Thymus (tissue), 11 donors: ENCODE results near the gene DAG1. TPM values are rescaled to one million over a fixed set of nuclear protein-coding genes. Genes with fewer than 3 reads are reported as not detected.

Experiments
- DNase-seq, 9 donors: peaks; one replicate each; pipeline ENCODE4 v3.0.0-alpha.2; 2013; ENCODE audit warnings: low spot score in 9 of 9, low read depth in 6 of 9, missing footprints in 1 of 9
- H3K27ac ChIP-seq, 2 donors: one replicate each; pipeline ENCODE4 v1.5.1; 2013; ENCODE audit warnings: control low read depth in 1 of 2, low read depth in 1 of 2, low read length in 1 of 2, mild to moderate bottlenecking in 1 of 2, moderate library complexity in 1 of 2
- H3K27me3 ChIP-seq, 2 donors: one replicate each; pipeline ENCODE4 v1.5.1; 2013; ENCODE audit warnings: low read length in 1 of 2; ENCODE audit not compliant: control insufficient read depth in 2 of 2, insufficient read depth in 1 of 2
- H3K36me3 ChIP-seq, 2 donors: one replicate each; pipeline ENCODE4 v1.5.1; 2013; ENCODE audit warnings: low read length in 1 of 2, mild to moderate bottlenecking in 1 of 2, moderate library complexity in 1 of 2; ENCODE audit not compliant: control insufficient read depth in 2 of 2, insufficient read depth in 2 of 2
- H3K4me1 ChIP-seq, 2 donors: one replicate each; pipeline ENCODE4 v1.5.1; 2013; ENCODE audit warnings: low read length in 2 of 2; ENCODE audit not compliant: control insufficient read depth in 2 of 2, insufficient read depth in 2 of 2
- H3K4me3 ChIP-seq, 2 donors: one replicate each; pipeline ENCODE4 v1.5.1; 2013; ENCODE audit warnings: low read length in 2 of 2, control low read depth in 1 of 2, mild to moderate bottlenecking in 1 of 2
- H3K9me3 ChIP-seq, 2 donors: one replicate each; pipeline ENCODE4 v1.5.1; 2013; ENCODE audit warnings: low read length in 1 of 2, mild to moderate bottlenecking in 1 of 2; ENCODE audit not compliant: control insufficient read depth in 2 of 2, insufficient read depth in 1 of 2
- WGBS: extraction: QIAGEN DNeasy Blood & Tissue Kit; methylation state at CpG from one replicate; pipeline ENCODE4 v1.1.7; 2013; 5-methylcytosine and 5-hydroxymethylcytosine counted together
- polyA plus RNA-seq: library from polyadenylated mRNA; stranded (reverse); fragments of 200-250 nt; gene quantifications from one replicate; pipeline ENCODE4 v1.2.3, GENCODE V29; 2013
- total RNA-seq: library from RNA; stranded (reverse); fragments of 120-200 nt; gene quantifications from one replicate; pipeline ENCODE4 v1.2.4, GENCODE V29; 2013
- donor health status: healthy.

Gene DAG1
- total and polyA plus RNA-seq, 2 donors: 8.5 to 11.5 TPM

DNA sequence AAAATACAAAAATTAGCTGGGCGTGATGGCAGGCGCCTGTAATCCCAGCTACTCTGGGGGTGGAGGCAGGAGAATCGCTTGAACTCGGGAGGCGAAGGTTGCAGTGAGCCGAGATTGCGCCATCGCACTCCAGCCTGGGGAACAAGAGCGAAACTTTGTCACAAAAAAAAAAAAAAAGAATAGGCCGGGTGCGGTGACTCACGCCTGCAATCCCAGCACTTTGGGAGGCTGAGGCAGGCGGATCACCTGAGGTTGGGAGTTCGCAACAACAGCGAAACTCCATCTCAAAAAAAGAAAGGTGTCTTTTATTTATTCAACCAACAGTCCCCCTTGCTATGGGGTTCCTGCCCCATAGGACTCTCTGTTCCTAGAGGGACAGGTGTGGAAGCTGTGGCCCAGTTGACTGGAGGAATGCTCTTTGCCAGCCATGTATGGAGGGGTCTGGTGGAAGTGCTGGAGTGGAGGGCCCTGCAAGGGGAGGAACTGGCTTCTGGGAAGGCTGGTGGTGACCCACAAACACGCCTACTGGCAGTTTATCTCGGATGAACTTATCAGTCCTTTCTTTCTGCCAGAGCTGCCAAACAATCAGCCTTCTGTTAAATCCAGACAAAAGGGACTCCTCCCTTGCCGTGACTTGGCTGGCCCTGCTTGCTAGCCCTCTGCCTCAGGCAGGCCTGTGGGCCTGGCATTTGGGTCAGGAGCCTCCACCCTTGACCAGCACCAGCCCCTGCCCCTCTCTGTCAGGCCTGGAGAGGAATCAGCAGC lies 4.6 kb upstream of the DAG1 start:
- whole genome bisulfite sequencing: 97% methylated on average over 18 of the region's 18 CpGs
- no peak overlapping the region for H3K4me3 ChIP-seq
- H3K9me3 ChIP-seq: peaks cover 0 to 4% of the 10 kb centered on the region in 2 donors
- H3K27me3 ChIP-seq: no peaks in the 10 kb centered on the region
- no peak for DNase-seq
- H3K36me3 ChIP-seq: no peaks in the 10 kb centered on the region
- peaks cover 5 to 16% of the 10 kb centered on the region in 2 donors for H3K4me1 ChIP-seq
- no peak overlapping the region for H3K27ac ChIP-seq

DNA sequence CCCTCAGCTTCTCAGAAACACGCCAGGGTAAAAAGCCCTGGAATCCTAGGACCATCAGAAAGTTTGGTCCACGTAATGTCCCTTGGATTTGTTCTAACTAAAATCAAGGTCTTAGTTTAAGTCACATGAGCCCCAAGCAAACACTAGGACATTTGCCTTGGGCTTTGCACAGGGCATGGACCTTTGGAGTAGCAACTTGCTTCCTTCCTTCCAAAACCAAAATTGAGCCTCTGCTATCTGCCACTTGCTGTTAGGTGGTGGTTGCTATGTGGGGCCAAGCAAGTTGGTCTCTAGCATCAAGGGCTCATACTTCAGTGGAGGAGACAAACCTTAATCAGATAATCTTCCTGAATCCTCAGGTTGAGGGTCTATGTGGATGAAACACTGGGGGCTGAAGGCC lies 4.0 kb upstream of the DAG1 start:
- 97% methylated on average over 2 of the region's 2 CpGs for WGBS
- Histone ChIP-seq H3K9me3 (peaks cover 0 to 4% of the 10 kb centered on the region in 2 donors), H3K36me3 (no peaks in the 10 kb centered on the region), H3K4me3 (no peak overlapping the region), H3K27ac (no peak overlapping the region), H3K27me3 (no peaks in the 10 kb centered on the region), H3K4me1 (peaks cover 7 to 22% of the 10 kb centered on the region in 2 donors)
- DNase-seq: no peak

DNA sequence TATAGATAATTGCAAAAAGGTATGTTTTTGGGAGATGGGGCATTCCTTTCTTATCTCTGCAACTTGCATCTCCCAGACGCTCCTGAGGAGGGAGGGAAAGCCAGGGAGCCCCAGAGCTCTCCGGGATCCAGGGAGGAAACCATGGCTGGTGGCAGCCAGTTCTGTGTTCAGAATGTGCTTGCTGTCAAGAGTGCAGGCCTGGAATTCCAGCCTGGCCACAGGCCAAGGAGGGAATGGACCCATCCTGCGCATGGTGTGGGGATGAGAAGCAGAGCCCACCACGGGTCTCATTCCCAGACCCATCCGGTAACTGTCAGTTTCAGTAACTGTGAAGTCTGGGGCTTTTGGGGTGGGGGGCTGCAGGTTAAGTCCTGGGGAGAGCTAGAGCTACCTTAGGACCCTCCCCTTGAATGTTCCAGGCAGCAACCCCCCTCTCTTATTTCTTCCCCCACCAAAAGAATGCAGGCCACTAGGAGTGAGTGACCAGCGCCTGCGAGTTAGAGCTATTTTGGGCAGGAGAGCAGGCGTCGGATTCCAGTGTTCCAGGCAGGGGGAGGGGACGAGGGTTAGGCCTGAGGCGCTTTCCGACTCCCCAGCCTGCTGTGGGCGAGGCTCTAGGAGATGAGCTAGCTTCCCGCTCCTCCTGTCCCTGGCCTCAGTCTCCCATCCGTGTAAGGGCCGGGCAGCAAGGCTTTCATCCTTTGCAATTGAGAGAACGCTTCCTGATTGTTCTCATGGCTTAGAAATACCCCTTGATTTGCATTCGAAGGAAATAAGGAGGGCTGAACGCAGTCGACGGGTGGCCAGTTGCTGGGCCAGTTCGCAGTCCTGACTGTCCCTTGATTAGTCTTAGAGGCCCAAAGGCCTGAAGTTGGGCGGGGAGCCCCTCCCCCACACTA lies 781 bp upstream of the DAG1 start:
- H3K4me3 ChIP-seq: peak overlapping the region; percentile 81 to 92

DNA sequence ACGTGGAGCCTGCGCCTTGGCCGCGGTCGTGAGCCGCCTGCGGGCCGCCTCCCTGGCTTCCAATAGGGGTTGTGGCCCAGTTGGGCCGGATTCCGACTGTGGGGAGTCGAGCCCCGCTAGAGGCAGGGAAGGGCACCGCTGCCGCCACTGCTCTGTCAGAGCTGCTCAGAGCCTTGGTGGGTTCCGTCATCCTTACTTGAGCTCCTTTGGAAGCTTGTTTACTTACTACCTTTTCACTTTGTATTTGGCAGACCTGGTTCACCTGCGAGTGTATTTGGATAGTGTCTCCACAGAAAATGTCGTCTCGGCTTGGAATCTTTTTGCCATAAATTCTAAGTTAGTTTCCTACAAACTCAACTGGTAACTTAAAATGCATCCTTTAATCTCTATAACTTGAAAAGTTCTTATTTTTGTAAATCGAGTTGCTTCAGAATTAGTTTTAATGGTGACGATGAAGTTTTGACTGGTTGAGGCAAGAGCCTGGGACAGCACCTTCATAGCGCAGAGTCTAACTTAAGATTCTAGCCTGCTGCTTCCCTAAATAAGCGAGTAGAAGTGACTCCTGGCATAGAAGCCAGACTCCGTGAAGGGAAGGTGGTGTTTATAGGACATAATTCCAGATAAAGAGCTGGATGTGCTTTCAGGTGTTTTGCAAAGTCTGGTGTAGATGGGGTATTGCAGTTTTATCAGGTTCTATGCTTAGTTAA lies 800 bp downstream of the DAG1 start:
- Histone ChIP-seq H3K27ac (peak overlapping the region; percentile 94 to 98), H3K27me3 (no peaks in the 10 kb centered on the region), H3K36me3 (no peaks in the 10 kb centered on the region), H3K9me3 (peaks cover 0 to 4% of the 10 kb centered on the region in 2 donors), H3K4me1 (peaks cover 14 to 26% of the 10 kb centered on the region in 2 donors), H3K4me3 (peak overlapping the region; percentile 75 to 92)
- 12% methylated on average over 23 of the region's 23 CpGs for WGBS
- peak in 2 of 9 donors; percentile 17 to 42 for DNase-seq

More for the DNA sequence above, 781 bp upstream of the DAG1 start:
- peak in 2 of 9 donors; percentile 11 to 28 for DNase-seq
- Histone ChIP-seq H3K27ac (peak overlapping the region; percentile 92 to 98), H3K36me3 (no peaks in the 10 kb centered on the region), H3K9me3 (peaks cover 0 to 4% of the 10 kb centered on the region in 2 donors), H3K4me1 (peaks cover 14 to 26% of the 10 kb centered on the region in 2 donors), H3K27me3 (no peaks in the 10 kb centered on the region)
- 31% methylated on average over 23 of the region's 23 CpGs for WGBS

DNA sequence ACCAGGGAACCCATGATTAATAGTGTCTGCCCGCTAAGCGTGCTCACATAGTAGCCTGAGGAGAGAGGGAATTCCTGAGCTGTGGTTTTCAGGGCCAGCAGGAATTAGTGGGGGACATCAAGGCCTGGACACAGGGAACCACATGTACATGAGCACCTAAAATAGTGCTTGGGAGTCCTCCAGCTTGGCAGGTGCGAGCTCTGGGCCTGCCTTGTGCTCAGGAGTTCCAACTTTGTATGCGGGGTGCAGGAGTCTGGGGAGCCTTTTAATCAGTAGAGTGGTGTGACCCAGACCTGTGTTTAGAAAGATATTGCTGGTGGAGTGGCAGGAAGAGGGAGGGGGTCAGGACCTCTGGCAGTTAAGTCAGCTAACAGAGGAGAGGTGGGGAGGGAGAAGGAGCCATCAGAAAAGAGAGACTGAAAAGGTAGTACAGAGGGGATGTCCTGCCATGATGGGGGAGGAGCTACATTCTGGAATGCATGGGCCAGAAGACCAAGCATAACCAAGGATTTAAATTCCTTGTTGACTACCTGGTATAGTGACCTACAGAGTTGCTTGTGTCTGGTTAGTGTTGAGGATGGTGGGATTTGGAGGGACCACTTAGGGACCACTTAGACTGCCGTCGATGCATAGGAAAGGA lies 1.9 kb downstream of the DAG1 start:
- Histone ChIP-seq H3K9me3 (peaks cover 0 to 4% of the 10 kb centered on the region in 2 donors), H3K4me1 (peaks cover 14 to 26% of the 10 kb centered on the region in 2 donors)
- WGBS: 94% methylated on average over 6 of the region's 6 CpGs

DNA sequence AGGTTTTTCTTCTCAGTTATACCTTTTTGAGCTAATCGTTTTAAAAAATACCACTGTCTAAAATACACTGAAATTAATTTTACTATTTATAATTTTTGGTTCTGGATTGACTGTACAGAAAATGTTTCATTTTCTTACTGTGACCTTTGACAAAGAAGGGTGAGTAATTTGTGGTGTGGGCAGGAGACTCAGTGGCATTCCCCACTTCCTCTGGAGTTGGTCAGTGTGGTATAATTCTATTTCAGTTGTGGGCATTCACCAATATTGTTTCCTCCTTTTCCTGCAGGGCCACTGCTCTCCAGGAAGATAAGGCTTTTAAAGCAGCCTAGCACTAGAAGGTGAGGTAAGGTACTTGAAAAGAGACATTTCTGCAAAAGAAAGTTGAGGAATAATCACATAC lies 6.5 kb downstream of the DAG1 start:
- Histone ChIP-seq H3K4me3 (no peak overlapping the region), H3K27me3 (no peaks in the 10 kb centered on the region), H3K4me1 (peaks cover 2 to 8% of the 10 kb centered on the region in 2 donors), H3K9me3 (no peaks in the 10 kb centered on the region), H3K27ac (no peak overlapping the region), H3K36me3 (peaks cover 20 to 25% of the 10 kb centered on the region in 2 donors)
- DNase-seq: peak in 1 of 9 donors; percentile 6
- WGBS: 14% methylated on average over 1 of the region's 1 CpG

More for the DNA sequence above, 1.9 kb downstream of the DAG1 start:
- no peak overlapping the region for H3K27ac ChIP-seq
- no peak for DNase-seq
- H3K4me3 ChIP-seq: no peak overlapping the region
- peaks cover 0 to 3% of the 10 kb centered on the region in 2 donors for H3K36me3 ChIP-seq
- no peaks in the 10 kb centered on the region for H3K27me3 ChIP-seq

DNA sequence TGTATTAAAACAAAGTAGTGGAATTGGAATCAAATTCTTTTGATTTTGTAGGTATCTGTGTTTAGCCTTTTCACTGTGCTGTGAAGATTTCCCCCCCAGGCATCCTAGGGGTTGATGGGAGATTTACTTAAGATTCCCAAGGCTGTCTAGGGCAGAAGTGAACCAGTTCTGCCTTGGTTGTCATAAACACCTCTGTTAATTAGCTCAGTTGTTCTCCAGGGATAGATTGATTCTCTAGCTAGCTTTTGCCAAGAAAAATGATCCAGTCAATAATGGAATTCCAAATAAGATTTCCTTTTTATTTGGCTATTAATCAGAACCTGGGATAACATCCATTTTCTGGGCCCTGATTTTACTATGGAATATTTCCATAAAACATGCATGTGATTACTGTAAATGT lies 12.7 kb downstream of the DAG1 start:
- peaks cover 15 to 20% of the 10 kb centered on the region in 2 donors for H3K36me3 ChIP-seq
- H3K4me3 ChIP-seq: no peak overlapping the region
- H3K4me1 ChIP-seq: no peaks in the 10 kb centered on the region
- H3K27ac ChIP-seq: no peak overlapping the region
- no peak for DNase-seq
- no peaks in the 10 kb centered on the region for H3K27me3 ChIP-seq
- H3K9me3 ChIP-seq: no peaks in the 10 kb centered on the region

DNA sequence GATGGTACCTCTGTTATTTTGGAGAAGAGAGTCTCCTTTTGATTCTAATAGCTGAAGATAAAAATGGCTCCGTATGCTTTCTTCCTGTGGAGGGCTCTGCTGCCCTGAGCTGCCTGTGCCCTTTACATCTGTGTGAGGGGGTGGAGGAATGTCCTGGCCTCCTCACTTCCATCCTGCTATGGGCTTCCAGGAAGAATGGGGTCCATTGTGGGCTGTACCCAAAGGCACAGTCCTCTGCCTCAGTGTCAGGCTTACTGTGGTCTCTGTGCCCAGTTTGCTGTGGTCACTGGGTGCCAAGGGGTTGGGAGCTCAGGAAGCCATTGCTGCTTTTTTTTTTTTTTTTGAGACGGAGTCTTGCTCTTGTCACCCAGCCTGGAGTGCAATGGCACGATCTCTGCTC lies 14.4 kb downstream of the DAG1 start:
- Histone ChIP-seq H3K36me3 (peaks cover 7% of the 10 kb centered on the region in 2 donors), H3K4me3 (no peak overlapping the region), H3K9me3 (no peaks in the 10 kb centered on the region), H3K4me1 (no peaks in the 10 kb centered on the region), H3K27ac (no peak overlapping the region), H3K27me3 (no peaks in the 10 kb centered on the region)
- DNase-seq: no peak
- WGBS: 96% methylated on average over 3 of the region's 3 CpGs
